ENCODE data around the gene SPTLC1.

The SPTLC1 gene

GRCh38 chr9:91995000-91995655, 120.1 kb downstream of the SPTLC1 start:
- Histone ChIP-seq H3K27ac (ENCODE audit: poor library complexity, severe bottlenecking) (no peak overlapping the region), H3K27me3 (ENCODE audit: insufficient read depth, poor library complexity, severe bottlenecking) (peaks cover 8% of the 10 kb centered on the region), H3K4me1 (ENCODE audit: insufficient read depth, poor library complexity, severe bottlenecking) (no peaks in the 10 kb centered on the region), H3K4me3 (ENCODE audit: severe bottlenecking) (no peak overlapping the region), H3K36me3 (ENCODE audit: low read depth) (no peaks in the 10 kb centered on the region), H3K9me3 (ENCODE audit: severe bottlenecking) (no peaks in the 10 kb centered on the region)
- no peak for TF ChIP-seq CTCF (IDR thresholded peaks at IDR 0.05; ENCODE audit: poor library complexity, severe bottlenecking)
- no peak for ATAC-seq (ENCODE audit: low read depth)
- no peak for DNase-seq (ENCODE audit: low spot score)

- H3K27me3 ChIP-seq (ENCODE audit: insufficient read depth, poor library complexity, severe bottlenecking) = peaks cover 5% of the 10 kb centered on the region
- H3K36me3 ChIP-seq (ENCODE audit: low read depth) = no peaks in the 10 kb centered on the region
- no peak overlapping the region for H3K27ac ChIP-seq (ENCODE audit: poor library complexity, severe bottlenecking)
- ATAC-seq (ENCODE audit: low read depth) = no peak
- H3K9me3 ChIP-seq (ENCODE audit: severe bottlenecking) = no peaks in the 10 kb centered on the region
- no peak for TF ChIP-seq CTCF (IDR thresholded peaks at IDR 0.05; ENCODE audit: poor library complexity, severe bottlenecking)
- H3K4me3 ChIP-seq (ENCODE audit: severe bottlenecking) = no peak overlapping the region
- H3K4me1 ChIP-seq (ENCODE audit: insufficient read depth, poor library complexity, severe bottlenecking) = no peaks in the 10 kb centered on the region
- DNase-seq (ENCODE audit: low spot score) = no peak
Measured at GRCh38 chr9:91994422-91994821, 120.8 kb downstream of the SPTLC1 start.

- Histone ChIP-seq H3K4me3 (ENCODE audit: severe bottlenecking) (no peak overlapping the region), H3K27ac (ENCODE audit: poor library complexity, severe bottlenecking) (no peak overlapping the region), H3K9me3 (ENCODE audit: severe bottlenecking) (no peaks in the 10 kb centered on the region), H3K27me3 (ENCODE audit: insufficient read depth, poor library complexity, severe bottlenecking) (peaks cover 5% of the 10 kb centered on the region), H3K36me3 (ENCODE audit: low read depth) (no peaks in the 10 kb centered on the region), H3K4me1 (ENCODE audit: insufficient read depth, poor library complexity, severe bottlenecking) (no peaks in the 10 kb centered on the region)
- ATAC-seq (ENCODE audit: low read depth) (no peak), DNase-seq (ENCODE audit: low spot score) (no peak)
- TF ChIP-seq CTCF (IDR thresholded peaks at IDR 0.05; ENCODE audit: poor library complexity, severe bottlenecking) = no peak
Measured at GRCh38 chr9:91992461-91993041, 122.7 kb downstream of the SPTLC1 start.

GRCh38 chr9:91991721-91992341, 123.4 kb downstream of the SPTLC1 start:
- DNase-seq (ENCODE audit: low spot score) (no peak), ATAC-seq (ENCODE audit: low read depth) (no peak)
- Histone ChIP-seq H3K4me1 (ENCODE audit: insufficient read depth, poor library complexity, severe bottlenecking) (no peaks in the 10 kb centered on the region), H3K27ac (ENCODE audit: poor library complexity, severe bottlenecking) (no peak overlapping the region), H3K9me3 (ENCODE audit: severe bottlenecking) (no peaks in the 10 kb centered on the region), H3K36me3 (ENCODE audit: low read depth) (no peaks in the 10 kb centered on the region), H3K27me3 (ENCODE audit: insufficient read depth, poor library complexity, severe bottlenecking) (peaks cover 5% of the 10 kb centered on the region), H3K4me3 (ENCODE audit: severe bottlenecking) (no peak overlapping the region)
- no peak for TF ChIP-seq CTCF (IDR thresholded peaks at IDR 0.05; ENCODE audit: poor library complexity, severe bottlenecking)

- Histone ChIP-seq H3K4me3 (ENCODE audit: severe bottlenecking) (no peak overlapping the region), H3K27me3 (ENCODE audit: insufficient read depth, poor library complexity, severe bottlenecking) (no peaks in the 10 kb centered on the region), H3K27ac (ENCODE audit: poor library complexity, severe bottlenecking) (no peak overlapping the region), H3K9me3 (ENCODE audit: severe bottlenecking) (no peaks in the 10 kb centered on the region), H3K36me3 (ENCODE audit: low read depth) (no peaks in the 10 kb centered on the region), H3K4me1 (ENCODE audit: insufficient read depth, poor library complexity, severe bottlenecking) (no peaks in the 10 kb centered on the region)
- no peak for DNase-seq (ENCODE audit: low spot score)
- no peak for TF ChIP-seq CTCF (IDR thresholded peaks at IDR 0.05; ENCODE audit: poor library complexity, severe bottlenecking)
- no peak for ATAC-seq (ENCODE audit: low read depth)
Measured at GRCh38 chr9:91986248-91986647, 129.0 kb downstream of the SPTLC1 start.
